Activated naive CD8-positive, alpha-beta T cell treated with anti-CD3 and anti-CD28 coated beads, Interleukin-2, amount 50 U/mL, for 24 hours (primary cell): Measurements from ENCODE around the gene LMF1.

ENCODE experiments used
- ATAC-seq: fragments of 150-1000 bp; cut with Tn5 transposase; one replicate; pipeline ENCODE4 v1.10.0; 2021
- DNase-seq: peaks from one replicate; pipeline ENCODE4 v3.0.0; 2021
- H3K27ac Mint-ChIP-seq: one replicate; pipeline ENCODE4 v1.8.0; 2021; ENCODE audit warnings: mild to moderate bottlenecking, mixed read lengths
- H3K27me3 Mint-ChIP-seq: one replicate; pipeline ENCODE4 v1.8.0; 2021; ENCODE audit warnings: mixed read lengths
- H3K36me3 Mint-ChIP-seq: one replicate; pipeline ENCODE4 v1.8.0; 2021; ENCODE audit warnings: low read depth, mixed read lengths
- H3K4me1 Mint-ChIP-seq: one replicate; pipeline ENCODE4 v1.8.0; 2021; ENCODE audit warnings: mixed read lengths
- H3K4me3 Mint-ChIP-seq: one replicate; pipeline ENCODE4 v1.8.0; 2021; ENCODE audit warnings: mild to moderate bottlenecking, moderate library complexity, mixed read lengths
- H3K9me3 Mint-ChIP-seq: one replicate; pipeline ENCODE4 v1.8.0; 2021; ENCODE audit warnings: mixed read lengths

LMF1 gene

DNA sequence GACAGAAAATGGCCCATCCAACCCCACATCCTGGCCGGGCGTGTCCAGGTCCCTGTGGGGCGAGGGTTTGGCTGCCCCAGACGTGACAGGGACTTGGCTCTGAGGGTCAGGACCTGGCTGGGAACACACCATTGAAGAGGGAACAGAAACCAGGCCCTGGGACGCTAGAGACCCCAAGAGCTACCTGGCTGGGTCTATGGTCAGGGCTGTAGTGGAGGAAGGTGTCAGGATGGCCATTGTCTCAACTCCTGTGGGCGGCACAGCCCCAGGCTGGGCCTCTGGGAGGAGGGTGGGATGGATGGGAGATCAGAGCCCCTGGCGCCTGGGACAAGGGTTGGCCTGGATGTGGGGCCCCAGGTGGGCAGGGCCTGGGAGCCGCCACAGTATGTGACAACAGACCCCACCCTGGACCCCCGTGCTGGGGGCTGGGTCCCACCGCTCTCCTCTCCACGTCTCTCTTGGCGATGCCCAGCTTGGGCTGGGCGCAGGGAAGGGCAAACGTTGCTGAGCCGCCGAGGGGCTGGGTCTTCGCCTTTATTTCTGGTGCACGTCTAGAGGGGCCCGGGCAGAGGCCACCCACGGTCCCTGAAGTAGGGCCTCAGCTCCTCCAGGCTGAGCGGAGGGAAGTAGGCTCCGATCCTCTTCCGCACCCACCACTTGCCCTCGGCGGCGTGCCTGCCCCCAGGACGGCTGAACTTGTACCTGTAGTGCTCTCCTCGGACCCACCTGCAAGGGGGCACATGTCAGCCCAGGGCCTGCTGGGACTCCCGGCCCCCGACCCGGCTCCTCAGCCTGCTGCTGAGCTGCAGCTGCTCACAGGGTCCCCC is 116.6 kb downstream of the LMF1 start:
- no peaks in the 10 kb centered on the region for H3K27me3 Mint-ChIP-seq
- no peak for DNase-seq
- no peaks in the 10 kb centered on the region for H3K4me1 Mint-ChIP-seq
- no peak overlapping the region for H3K27ac Mint-ChIP-seq
- H3K4me3 Mint-ChIP-seq = no peak overlapping the region
- ATAC-seq = no peak
- H3K9me3 Mint-ChIP-seq = no peaks in the 10 kb centered on the region
- H3K36me3 Mint-ChIP-seq = no peaks in the 10 kb centered on the region

DNA sequence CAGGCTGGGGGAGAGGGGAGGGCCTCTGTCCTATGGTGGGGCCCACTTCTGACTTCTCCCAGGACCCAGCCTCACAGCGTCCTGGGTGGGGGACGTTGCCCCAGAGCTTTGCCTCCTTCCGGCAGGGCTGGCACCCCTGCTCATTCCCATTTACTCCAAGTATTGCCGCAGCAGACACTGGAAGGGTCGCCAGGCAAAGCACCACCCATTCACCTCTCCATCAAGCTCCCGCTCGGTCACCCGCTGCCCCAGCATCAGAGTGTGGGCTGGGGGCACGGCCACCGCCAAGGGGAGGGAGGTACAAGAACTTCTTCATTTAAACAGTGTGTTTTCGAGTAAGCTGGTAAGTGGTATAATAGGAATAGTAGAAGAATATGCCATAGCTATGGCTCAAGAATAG is 117.5 kb downstream of the LMF1 start:
- ATAC-seq (no peak), DNase-seq (no peak)
- H3K27me3 Mint-ChIP-seq = no peaks in the 10 kb centered on the region
- H3K27ac Mint-ChIP-seq = no peak overlapping the region
- H3K4me3 Mint-ChIP-seq = no peak overlapping the region
- H3K9me3 Mint-ChIP-seq = no peaks in the 10 kb centered on the region
- no peaks in the 10 kb centered on the region for H3K4me1 Mint-ChIP-seq
- H3K36me3 Mint-ChIP-seq = no peaks in the 10 kb centered on the region

DNA sequence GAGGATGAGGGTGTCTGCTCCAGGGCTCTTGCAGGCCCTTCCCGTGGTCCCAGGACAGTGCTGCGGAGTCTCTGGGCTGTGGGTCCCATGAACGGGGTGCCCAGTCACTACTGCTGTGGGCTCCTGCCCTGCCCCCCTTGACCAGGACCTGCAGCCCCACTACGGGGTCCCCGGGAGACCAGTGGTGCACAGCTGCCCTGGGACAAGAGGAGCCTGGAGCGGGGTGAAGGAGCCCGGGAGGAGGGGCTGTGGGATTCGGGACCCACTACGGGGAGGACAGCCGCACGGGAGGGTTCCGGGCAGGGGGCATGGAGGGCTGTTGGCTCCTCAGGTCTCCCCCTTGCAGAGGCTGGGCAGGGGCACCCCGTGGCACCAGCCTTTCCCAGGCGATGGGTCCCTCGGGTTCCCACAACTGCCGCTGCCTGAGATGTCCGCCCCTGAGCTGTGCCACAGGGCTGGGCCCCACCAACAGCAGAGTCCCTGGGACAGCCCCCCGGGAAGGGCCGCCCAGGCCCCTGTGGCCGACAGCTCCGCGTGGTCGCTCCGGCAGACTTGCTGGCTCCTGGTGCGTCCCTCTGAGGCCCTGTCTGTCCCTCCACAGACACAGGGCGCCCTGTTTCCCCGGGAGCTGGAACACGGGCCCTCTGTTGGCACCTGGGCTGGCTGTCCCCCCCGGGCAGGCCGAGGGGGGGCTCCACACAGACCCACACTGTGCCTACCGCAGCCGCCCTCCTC is 118.2 kb downstream of the LMF1 start:
- H3K36me3 Mint-ChIP-seq = no peaks in the 10 kb centered on the region
- no peak overlapping the region for H3K27ac Mint-ChIP-seq
- no peaks in the 10 kb centered on the region for H3K9me3 Mint-ChIP-seq
- DNase-seq = no peak
- ATAC-seq = no peak
- H3K4me1 Mint-ChIP-seq = no peaks in the 10 kb centered on the region
- H3K27me3 Mint-ChIP-seq = no peaks in the 10 kb centered on the region
- H3K4me3 Mint-ChIP-seq = no peak overlapping the region

DNA sequence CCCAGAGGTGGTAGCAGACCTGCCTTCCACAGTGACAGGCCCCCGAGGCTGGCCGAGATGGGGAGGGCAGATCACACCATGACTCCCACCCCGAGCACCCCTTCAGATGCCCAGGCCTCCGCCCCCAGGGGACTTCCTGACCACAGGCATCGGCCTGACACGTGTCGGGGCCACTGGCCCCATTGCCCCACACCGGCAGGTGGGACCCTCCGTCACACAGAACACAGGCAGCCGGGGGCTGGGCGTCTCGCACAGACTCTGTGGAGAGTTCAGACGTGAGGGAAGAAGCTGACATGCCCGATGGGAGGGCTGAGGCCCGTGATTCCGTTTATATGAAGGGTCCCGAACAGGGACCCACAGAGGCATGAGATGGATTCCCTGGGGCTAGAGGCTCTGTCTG is 118.9 kb downstream of the LMF1 start:
- Mint-ChIP-seq H3K4me1 (no peaks in the 10 kb centered on the region), H3K27ac (no peak overlapping the region), H3K4me3 (no peak overlapping the region), H3K36me3 (no peaks in the 10 kb centered on the region), H3K27me3 (no peaks in the 10 kb centered on the region), H3K9me3 (no peaks in the 10 kb centered on the region)
- ATAC-seq (no peak), DNase-seq (no peak)

DNA sequence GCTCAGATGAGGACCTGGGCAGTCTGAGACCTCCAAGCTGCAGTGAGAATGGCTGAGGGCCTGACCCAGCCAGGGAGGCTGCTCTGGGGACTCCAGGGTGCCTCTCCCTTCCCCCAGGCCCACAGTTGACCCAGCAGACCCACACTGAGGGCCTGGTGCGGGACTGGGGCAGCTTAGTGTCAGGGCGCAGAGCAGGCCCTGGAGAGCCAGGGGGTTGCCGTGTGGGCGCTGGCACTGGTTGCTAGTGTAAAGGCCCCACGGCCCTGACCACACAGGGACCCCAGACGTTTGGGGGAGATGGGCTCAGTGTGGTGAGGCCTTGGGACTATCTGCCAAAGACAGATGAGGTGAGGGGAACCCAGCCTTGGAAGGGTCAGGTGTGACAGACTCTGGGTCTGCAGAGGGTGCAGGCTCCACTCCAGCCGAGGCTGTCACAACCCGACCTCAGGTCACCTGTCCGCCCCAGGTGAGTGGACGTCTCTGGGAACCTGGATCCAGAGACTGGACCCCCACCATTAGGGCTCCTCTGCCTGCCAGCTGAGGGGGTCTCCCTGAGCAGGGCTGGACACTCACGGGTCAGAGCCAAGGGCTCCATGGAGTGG is 119.5 kb downstream of the LMF1 start:
- Mint-ChIP-seq H3K9me3 (no peaks in the 10 kb centered on the region), H3K4me1 (no peaks in the 10 kb centered on the region), H3K27ac (no peak overlapping the region), H3K27me3 (no peaks in the 10 kb centered on the region), H3K36me3 (no peaks in the 10 kb centered on the region), H3K4me3 (no peak overlapping the region)
- ATAC-seq (no peak), DNase-seq (no peak)

DNA sequence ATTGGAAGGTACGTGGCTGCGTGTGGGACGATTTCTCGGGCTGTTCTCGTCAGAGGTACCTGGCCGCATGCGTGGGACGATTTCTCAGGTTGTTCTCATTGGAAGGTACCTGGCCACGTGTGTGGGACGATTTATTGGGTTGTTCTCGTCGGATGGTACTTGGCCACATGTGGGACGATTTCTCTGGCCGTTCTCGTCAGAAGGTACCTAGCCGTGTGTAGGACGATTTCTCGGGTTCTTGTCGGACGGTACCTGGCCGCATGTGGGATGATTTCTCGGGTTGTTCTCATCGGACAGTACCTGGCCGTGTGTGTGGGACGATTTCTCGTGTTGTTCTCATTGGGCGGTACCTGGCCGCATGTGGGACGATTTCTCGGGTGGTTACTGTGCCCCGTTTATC is 120.1 kb downstream of the LMF1 start:
- Mint-ChIP-seq H3K27ac (no peak overlapping the region), H3K36me3 (no peaks in the 10 kb centered on the region), H3K9me3 (no peaks in the 10 kb centered on the region), H3K27me3 (no peaks in the 10 kb centered on the region), H3K4me3 (no peak overlapping the region), H3K4me1 (no peaks in the 10 kb centered on the region)
- no peak for DNase-seq
- ATAC-seq = no peak

DNA sequence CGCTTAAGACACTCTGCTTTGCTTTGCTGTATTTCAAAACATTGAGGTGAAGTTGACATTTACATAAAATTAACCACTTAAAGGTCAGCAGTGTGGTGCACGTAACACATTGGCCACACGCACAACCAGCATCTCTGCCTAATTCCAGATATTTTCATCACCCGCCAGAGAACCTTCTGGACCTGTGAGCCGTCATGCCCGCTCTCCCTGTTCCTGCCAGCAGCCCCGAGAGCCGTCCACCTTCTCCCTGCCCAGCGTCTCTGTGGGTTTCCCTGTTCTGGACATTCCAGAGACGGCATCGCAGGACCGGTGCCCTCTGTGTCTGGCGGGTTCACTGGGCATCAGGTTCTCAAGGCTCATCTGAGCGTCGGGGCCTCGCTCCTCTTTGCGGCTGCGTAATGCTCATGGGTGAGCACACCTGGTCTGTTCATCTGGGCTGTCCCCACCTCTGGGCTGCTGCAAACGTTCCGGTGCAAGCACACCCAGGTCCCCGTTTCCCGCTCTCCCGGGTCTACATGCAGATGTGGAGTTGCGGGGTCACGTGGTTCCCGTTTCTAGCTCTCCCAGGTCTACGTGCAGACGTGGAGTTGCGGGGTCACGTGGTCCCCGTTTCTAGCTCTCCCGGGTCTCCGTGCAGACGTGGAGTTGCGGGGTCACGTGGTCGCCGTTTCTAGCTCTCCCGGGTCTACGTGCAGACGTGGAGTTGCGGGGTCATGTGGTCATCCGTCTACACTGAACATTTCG is 122.1 kb downstream of the LMF1 start:
- ATAC-seq (no peak), DNase-seq (no peak)
- Mint-ChIP-seq H3K27ac (no peak overlapping the region), H3K4me3 (no peak overlapping the region), H3K4me1 (no peaks in the 10 kb centered on the region), H3K27me3 (no peaks in the 10 kb centered on the region), H3K9me3 (no peaks in the 10 kb centered on the region), H3K36me3 (no peaks in the 10 kb centered on the region)

DNA sequence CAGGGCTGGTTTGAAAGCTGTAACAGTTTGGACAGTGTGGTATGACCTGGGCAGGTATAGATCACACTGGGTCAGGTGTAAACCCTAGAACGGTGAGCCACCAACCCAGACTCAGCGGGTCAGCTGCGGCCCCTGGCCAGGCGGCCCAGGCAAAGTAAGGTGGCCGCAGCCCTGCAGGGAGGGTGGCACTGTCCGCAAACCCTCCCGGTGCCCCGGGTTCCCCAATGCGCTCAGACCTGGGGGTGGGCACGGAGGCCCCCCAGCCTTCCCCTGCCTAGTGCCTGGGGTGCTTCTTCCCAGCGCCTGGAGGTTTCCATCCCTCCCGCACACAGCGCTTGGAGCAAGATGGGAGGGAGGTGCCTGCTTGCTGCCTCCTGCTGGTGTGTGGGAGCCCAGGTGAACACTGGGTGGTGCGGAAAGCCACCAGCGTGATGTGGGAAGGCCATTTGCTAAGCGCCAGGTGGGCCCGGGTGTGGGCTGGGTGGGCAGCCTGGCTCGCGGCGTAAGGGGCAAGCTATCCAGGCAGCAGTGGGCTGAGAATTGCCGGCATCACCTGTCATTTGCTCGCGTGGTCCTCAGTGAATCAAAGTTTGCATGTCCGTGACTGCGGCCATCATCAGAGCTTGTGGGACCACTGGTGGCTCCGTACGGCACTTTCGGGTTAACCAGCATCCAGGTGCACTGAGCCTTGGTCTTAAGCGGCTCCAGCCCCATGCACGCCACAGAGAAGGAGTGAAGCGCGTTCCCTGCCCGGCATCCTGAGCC is 122.9 kb downstream of the LMF1 start:
- ATAC-seq (no peak), DNase-seq (no peak)
- no peaks in the 10 kb centered on the region for H3K27me3 Mint-ChIP-seq
- no peak overlapping the region for H3K27ac Mint-ChIP-seq
- no peaks in the 10 kb centered on the region for H3K36me3 Mint-ChIP-seq
- no peaks in the 10 kb centered on the region for H3K9me3 Mint-ChIP-seq
- H3K4me3 Mint-ChIP-seq = no peak overlapping the region
- no peaks in the 10 kb centered on the region for H3K4me1 Mint-ChIP-seq

DNA sequence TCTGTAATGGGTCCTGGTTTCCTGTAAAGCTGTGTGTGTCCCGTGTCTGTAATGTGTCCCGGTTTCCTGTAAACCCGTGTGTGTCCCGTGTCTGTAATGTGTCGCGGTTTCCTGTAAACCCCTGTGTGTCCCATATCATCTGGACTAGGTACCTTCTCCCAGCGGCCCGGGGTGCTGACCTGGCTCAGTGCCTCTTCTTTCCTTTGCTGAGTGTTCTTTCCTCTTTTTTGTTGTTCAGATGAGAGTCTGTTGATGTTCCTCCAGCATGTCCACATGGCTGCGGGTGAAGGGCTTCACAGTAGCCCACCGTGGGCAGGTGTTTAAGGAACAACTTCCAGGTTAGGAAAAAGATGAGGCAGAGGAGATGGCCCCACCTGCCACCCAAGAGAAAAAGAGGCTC is 123.6 kb downstream of the LMF1 start:
- Mint-ChIP-seq H3K27ac (no peak overlapping the region), H3K27me3 (no peaks in the 10 kb centered on the region), H3K36me3 (no peaks in the 10 kb centered on the region), H3K4me3 (no peak overlapping the region), H3K9me3 (no peaks in the 10 kb centered on the region), H3K4me1 (no peaks in the 10 kb centered on the region)
- ATAC-seq = no peak
- no peak for DNase-seq

DNA sequence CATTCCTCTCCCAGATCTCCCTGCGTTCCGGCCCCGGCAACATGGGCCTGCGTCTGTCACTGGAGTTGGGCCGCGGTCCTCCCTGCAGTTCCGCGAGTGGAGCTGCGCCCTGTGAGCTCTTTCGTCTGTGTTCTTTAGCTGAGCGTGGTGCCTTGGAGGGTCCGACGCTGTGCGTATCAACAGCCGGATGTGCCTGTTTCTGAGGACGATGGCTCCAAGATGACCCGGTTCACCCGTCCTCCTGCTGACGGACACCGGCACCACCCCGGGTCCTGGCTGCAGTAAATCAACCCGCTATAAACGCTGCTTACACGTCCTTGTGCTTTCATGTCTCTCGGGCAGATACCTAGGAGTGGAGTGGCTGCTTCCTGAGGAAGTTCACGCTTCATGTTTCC is 125.4 kb downstream of the LMF1 start:
- Mint-ChIP-seq H3K27ac (no peak overlapping the region), H3K4me3 (no peak overlapping the region), H3K9me3 (no peaks in the 10 kb centered on the region), H3K4me1 (no peaks in the 10 kb centered on the region), H3K36me3 (no peaks in the 10 kb centered on the region), H3K27me3 (no peaks in the 10 kb centered on the region)
- ATAC-seq = no peak
- DNase-seq = no peak

DNA sequence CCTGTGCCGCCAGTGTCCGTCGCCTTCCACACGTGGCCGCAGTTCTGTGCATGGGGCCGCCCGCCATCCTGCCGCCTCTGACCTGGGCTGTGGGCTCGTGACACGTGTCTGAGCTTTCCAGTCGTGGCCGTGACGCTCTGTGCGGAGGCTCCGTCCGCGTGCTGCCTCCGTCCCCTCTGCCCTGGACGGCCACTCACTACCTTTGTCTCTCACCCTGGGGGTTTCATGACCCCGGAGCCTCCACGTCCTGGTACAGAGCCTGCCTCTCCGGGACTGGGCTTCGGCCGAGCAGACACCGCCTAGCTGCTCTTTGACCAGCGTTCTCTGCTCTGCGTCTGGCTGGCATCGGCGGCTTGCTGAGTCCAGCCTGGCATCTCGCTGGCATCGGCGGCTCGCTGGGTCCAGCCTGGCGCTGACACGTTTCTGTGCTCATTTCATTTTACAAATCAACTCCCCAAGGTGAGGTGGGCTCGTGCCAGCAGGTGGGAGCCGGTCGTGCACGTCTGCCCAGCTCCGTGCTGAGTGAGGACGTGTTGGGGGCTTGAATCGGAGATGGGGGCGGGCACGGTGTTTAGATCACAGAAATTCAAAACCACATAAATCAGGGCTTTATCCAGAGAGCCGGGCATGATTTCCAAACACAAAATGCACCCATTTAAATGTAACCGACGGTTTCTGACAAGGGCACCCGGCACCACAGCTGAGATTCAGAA is 126.0 kb downstream of the LMF1 start:
- no peaks in the 10 kb centered on the region for H3K9me3 Mint-ChIP-seq
- ATAC-seq (no peak), DNase-seq (no peak)

DNA sequence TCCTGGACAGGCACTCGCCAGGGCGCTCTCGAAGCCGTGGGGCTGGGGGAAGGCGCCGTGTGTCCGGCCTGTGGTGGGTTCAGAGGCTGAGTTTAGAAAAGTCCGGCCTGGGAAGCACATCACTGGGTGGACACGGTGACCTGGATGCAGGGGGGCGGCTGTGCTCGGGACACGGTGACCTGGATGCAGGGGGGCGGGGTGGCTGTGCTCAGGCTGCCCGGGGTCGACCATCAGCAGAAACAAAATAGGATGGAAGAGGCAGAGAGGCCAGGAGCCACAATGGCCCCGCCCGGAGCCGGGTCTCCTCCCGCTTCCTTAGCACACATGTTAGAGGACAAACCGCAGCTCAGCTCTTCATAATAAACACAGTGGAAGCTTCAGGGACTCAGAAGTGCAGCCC is 127.0 kb downstream of the LMF1 start:
- Mint-ChIP-seq H3K9me3 (no peaks in the 10 kb centered on the region), H3K4me1 (no peaks in the 10 kb centered on the region), H3K27me3 (no peaks in the 10 kb centered on the region), H3K27ac (no peak overlapping the region), H3K4me3 (no peak overlapping the region), H3K36me3 (no peaks in the 10 kb centered on the region)
- DNase-seq (no peak), ATAC-seq (no peak)

More for the DNA sequence above, 126.0 kb downstream of the LMF1 start:
- Mint-ChIP-seq H3K27me3 (no peaks in the 10 kb centered on the region), H3K4me3 (no peak overlapping the region), H3K27ac (no peak overlapping the region), H3K36me3 (no peaks in the 10 kb centered on the region), H3K4me1 (no peaks in the 10 kb centered on the region)

DNA sequence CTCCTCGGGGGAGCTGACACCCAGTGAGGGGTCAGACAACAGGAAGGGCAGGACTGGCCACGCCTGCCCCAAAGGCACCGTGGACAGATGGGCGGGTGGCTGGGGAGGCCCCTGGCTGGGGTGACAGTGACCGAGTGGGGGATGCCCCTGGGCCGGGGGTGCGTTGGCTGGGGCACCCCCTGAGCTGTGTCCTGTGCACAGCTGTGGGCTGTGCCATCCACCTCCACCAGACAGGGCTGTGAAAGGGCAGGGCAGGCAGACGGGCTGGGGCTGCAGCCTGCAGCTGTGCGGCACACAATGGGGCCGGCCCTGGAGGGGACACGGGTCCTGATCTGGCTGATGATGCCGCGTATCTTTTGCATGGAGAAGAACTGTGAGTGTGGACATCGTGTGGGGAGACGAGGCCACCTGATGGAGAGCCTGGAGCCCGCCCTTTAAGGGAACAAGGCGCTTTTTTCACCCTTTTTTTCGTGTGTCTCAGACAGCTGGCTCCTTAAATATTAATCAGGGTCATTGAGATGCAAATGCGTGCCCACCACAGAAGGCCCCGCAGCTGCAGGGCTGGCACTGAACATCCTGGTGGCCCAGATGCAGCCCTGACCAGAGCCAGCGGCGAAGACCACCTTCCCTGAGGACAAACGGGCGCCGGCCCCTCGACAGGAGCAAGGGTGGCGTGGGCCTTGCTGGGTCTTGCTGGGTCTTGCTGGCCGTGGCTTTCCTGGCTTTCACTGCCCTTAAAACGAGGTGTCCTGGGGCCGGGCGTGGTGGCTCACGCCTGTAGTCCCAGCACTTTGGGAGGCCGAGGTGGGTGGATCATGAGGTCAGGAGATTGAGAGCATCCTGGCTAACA is 127.8 kb downstream of the LMF1 start:
- H3K36me3 Mint-ChIP-seq = peaks cover 1% of the 10 kb centered on the region
- ATAC-seq = no peak
- H3K4me3 Mint-ChIP-seq = no peak overlapping the region
- H3K27me3 Mint-ChIP-seq = peaks cover 2% of the 10 kb centered on the region
- no peak overlapping the region for H3K27ac Mint-ChIP-seq
- no peaks in the 10 kb centered on the region for H3K4me1 Mint-ChIP-seq
- no peaks in the 10 kb centered on the region for H3K9me3 Mint-ChIP-seq
- no peak for DNase-seq
